GM12872 (cell line): ENCODE measurements around the gene OGT.

Experiments
- TF ChIP-seq, protein P1 (sequence below): IDR thresholded peaks from 3 replicates; pipeline ENCODE4 v1.5.1; 2011; ENCODE audit warnings: low read depth, mild to moderate bottlenecking, low read length, moderate library complexity; ENCODE audit not compliant: insufficient read depth

OGT gene

DNA sequence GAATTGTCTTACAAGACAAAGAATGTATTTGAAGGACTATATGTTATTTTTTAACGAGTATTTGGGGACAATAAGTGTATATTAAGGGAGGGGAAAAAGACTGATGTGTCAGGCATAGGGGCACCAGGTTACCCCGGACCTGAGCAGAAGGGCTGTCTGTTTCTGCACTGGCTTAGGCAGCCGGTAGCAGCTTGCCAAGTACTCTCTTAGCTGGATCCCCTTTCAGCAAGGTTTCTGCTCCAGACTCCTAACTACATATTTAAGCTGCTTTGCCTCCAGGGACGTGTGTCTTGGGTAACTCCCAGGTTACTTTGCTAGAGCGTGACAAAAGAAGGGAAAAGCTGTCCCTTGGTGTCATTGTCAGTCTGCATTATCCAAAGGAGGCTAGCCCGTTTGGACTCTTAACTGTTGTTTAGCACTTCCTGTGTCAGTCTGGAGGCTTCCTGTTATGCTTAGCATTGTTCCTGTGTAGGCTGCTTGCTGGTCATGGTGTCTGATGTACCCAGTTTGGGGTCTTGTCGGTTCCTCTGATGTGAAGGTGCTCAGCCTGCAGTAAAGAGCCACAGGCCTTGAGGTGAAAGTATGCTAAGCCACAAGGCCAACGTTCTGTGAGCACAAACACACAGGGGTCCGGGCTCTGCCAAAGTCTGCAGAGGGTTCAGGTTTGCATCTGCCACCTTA lies 73.8 kb downstream of the OGT start:
- TF ChIP-seq, protein P1, sequence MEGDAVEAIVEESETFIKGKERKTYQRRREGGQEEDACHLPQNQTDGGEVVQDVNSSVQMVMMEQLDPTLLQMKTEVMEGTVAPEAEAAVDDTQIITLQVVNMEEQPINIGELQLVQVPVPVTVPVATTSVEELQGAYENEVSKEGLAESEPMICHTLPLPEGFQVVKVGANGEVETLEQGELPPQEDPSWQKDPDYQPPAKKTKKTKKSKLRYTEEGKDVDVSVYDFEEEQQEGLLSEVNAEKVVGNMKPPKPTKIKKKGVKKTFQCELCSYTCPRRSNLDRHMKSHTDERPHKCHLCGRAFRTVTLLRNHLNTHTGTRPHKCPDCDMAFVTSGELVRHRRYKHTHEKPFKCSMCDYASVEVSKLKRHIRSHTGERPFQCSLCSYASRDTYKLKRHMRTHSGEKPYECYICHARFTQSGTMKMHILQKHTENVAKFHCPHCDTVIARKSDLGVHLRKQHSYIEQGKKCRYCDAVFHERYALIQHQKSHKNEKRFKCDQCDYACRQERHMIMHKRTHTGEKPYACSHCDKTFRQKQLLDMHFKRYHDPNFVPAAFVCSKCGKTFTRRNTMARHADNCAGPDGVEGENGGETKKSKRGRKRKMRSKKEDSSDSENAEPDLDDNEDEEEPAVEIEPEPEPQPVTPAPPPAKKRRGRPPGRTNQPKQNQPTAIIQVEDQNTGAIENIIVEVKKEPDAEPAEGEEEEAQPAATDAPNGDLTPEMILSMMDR = no peak

DNA sequence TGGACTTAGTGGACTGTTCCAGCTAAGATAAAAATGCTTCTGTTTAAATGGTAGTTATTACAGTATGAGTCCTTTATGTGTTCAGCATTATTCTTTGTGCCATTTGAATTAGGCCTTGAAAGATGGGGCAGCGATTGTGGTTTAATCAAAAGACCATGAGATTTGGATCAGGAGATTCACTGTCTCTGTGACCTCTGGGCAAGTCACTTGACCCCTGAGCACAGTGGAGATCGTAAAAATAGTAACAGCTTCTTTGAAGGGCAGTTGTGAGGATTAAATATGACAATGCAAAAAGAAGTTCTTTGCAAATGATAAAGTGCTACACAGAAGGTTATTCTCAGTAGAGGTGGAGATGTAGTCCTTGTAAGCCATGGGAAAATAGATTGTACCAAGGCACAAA lies 74.6 kb downstream of the OGT start:
- TF ChIP-seq, protein P1 = no peak

DNA sequence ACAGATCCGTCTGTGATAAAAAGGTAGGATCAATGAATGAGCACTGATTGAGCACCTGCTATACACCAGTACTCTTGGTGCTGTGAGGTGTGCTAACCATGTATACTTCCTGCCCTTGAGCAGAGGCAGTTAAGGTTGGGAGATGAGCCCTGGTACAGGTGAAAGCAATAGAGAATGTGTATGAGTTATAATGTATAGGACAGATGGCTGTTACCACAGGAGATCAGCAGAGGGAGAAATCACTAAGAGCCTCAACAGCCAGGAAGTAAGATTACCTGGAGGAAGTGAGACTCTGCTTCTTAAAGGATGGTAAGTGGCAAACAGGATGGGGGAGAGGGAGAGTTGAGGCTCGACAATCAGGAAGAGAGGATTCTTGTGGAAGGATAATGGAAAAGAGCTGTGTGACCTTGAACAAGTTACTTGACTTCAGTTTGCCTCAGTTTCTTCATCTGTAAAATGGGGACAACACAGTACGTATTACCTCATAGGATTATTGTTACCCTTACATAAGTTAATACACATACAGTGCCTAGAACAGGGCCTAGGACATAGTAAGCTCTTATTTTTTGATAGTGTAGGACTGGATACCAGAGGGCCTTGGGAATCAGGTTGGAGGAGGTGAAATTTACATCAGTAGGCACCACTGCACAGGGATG lies 76.3 kb downstream of the OGT start:
- TF ChIP-seq, protein P1 = no peak

DNA sequence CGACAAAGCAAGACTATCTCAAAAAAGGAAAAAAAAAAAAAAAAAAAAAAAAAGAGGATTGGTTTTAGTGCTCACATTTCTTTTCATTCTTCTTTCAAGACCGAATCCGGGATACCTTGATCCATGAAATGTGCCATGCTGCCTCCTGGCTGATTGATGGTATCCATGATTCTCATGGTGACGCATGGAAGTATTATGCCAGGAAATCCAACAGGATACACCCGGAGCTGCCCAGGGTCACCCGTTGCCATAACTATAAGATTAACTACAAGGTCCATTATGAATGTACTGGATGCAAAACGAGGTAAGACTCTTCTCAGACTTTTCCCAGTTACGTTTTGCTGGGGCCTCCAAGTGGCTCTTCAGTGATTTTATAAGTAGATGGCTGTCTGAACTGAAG lies 79.4 kb downstream of the OGT start:
- TF ChIP-seq, protein P1 = no peak

DNA sequence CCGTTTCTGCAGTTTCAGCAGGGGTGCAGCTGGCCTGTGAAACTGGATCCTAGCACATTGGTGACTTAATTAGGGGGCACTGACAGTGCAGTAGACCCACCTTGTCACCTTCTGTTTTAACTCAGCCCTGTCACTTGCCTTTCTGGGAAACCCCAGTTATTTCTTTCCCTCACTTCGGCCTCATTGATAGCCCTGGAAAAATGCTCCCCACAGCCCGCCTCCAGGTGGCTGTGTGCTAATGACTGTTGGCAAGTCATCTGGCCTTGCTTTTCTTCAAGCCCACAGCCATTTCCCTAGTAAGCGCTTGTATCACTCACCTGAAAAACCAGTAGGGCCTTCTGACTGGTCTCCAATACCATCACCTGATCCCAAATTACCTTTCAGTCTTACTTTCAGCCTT lies 82.2 kb downstream of the OGT start:
- TF ChIP-seq, protein P1 = no peak

DNA sequence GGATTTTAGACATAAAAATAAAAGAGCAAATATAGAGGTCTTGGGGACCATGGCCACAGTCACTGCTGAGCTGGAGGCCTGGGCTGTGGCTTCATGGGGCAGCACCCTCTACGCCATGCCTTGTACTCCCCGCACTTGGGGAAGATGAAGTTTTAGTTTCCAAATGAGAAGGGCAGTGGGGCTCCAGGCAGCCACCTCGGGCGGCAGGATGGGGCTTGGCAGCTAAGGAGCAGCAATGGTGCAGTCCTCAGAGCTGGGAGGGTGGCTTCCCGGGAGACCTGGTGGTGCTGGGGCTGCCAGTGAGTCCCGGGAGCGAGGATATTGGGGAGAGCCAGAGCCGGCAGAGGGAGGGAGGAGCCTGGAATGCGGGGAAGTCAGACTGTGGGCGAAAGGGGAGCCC lies 83.0 kb downstream of the OGT start:
- TF ChIP-seq, protein P1 = no peak

DNA sequence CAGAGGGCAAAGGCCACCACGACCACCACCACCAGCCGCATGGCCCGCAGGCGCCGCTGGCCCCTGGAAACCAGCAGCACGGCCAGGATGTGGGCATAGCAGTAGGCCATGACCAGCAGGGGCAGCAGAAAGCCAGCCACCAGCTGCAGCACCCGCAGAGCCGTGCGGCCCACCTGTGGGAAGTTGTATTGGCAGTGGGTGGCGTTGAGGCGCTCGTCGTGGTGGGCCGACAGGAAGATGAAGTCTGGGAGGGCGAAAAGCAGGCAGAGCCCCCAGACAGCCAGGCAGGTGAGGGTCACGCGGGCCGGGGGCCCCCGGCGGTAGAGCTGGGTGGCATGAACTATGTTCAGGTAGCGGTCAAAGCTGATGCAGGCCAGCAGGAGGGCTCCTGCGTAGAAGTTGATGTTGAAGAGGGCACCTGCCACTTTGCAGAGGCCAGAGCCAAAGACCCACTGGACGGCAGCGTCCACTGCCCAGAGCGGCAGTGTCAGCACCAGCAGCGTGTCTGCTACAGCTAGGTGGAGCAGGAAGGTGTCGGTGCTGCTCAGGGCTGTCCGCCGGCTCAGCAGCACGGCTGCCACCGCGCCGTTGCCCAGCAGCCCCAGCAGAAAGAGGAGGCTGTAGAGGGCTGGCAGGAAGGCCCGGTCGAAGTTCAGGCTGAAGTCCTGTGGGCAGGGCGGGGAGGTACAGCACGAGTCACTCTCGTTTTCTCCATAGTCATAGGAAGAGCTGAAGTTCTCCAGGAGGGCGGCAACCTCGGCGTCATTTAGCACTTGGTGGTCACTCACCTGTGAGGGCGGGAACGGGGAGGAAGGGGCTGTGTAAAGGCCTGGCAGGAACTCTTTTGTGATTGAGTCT lies 84.0 kb downstream of the OGT start:
- TF ChIP-seq, protein P1 = no peak
